Right kidney (tissue), 1 donor: ENCODE data around the gene POR.
"Not testable (repeated sequence)": the region's sequence is repeated elsewhere in the genome, so short reads cannot be mapped to it uniquely, and the experiment has no call there.

Experiments used
- DNase-seq: peaks from one replicate; pipeline ENCODE4 v3.0.0-alpha.2; 2016

The POR gene

GRCh38 chr7:75883265-75883824 lies 31.6 kb upstream of the POR start:
- not testable (repeated sequence) for DNase-seq

GRCh38 chr7:75884476-75884875 lies 30.5 kb upstream of the POR start:
- DNase-seq: no peak

- no peak for DNase-seq
Measured at GRCh38 chr7:75885036-75885435, 29.9 kb upstream of the POR start.

GRCh38 chr7:75887669-75888369 lies 27.1 kb upstream of the POR start:
- no peak for DNase-seq

DNA sequence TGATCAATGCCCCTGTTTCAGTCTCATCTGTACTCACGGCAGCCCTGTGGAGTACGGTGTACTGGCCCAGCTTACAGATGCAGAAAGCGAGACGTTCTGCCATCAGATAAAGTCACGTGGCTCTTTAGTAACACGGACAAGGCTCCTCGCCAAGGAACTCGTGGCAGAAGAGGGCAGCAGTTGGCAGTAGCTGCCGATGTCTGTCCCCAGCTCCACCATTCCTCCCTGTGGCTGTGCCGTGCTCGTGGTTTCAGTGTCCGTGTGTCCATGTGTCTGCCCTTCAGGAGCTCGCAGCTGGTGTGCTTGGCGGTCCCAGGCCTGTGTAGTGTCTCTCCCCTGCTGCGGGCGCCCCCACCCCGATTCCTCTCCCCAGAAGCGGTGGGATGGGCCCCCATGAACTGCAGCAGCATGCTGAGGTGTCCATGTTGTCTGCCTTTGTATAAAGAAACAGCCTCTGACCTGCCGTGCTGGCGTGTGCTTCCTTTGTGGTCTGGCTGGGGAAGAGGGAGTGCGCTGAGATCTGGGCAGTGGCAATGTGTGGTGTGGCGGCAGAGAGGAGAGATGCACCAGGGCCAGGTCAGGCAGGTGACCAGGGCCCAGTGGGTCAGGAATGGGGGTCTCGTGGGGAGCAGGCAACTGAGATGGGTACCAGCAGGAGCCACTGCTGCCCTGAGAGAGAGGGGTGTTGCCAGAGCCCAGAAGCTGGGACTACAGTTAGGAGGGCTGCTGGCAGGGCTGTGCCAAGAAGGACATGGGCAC lies 26.3 kb upstream of the POR start:
- no peak for DNase-seq

GRCh38 chr7:75889223-75889825 lies 25.6 kb upstream of the POR start:
- no peak for DNase-seq

- DNase-seq: no peak
Measured at GRCh38 chr7:75889826-75890225, 25.1 kb upstream of the POR start.

DNA sequence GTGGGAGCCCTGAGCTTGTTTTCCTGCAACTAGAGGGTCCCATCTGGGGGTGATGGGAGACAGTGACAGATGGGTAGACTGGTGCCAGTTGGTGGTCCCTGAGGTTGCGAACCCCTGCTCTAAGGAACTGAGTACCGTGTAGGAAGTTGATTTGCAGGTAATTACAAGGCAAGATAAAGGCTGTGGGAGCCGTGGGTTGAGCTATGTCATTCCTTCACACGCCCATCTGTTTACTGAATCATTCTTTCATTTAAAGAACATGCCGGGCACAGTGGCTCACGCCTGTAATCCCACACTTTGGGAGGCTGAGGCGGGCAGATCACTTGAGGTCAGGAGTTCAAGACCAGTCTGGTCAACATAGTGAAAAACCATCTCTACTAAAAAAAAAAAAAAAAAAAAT lies 23.7 kb upstream of the POR start:
- not testable (repeated sequence) for DNase-seq

DNA sequence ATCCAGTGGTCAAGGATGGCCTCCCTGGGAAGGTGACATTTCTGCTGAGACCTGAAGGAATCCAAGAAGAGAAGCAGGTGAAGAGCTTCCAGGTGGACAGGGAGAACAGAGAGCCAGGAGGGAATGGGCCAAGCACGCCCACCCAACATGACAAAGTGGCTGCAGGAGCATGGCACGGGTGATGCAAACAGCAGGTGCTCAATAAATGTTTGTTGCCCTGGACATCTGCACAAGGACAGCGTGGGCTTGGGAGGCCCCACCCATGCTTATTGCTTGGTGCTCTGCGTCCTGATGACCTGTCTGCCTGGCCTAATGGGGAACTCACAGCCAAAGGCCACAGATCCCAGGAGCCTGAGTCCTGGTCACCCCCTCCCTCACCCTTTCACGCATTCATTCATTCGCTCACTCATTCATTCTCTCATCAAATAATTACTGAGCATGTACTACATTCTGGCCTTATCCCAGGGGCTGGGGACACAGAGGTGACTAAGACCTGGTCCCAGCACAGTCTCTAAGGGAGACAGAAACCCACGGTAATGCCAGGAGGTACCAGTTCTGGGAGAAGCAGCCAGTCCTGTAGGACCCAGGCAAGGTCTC lies 23.0 kb upstream of the POR start:
- DNase-seq: no peak

DNA sequence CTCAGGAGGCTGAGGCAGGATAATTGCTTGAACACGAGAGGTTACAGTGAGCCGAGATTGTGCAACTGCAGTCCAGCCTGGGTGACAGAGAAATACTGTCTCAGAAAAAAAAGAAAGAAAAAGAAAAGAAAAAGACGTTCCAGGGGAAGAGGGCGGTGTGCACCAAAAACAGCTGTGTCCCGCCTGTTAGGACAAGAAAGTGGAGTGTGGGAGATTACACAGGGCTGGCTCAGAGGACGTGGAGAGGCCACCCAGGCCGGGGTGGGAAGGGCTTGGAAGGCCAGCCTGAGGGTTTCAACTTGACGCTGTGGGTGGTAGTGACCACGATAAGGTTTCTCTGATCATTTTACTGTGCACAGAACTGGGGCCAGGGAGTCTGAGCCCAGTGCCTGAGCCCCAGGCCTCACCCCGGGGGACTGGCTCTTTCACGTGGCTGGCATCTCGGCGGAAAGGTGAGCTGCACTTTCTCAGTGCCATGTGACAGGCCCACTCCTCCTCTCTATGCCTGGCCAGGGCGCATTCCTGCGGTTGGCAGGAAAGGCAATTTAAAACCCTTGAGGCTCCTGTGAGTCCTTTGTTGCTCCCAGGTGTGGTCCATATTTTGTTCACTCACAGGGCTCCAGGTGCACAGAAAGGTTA lies 22.2 kb upstream of the POR start:
- no peak for DNase-seq

DNA sequence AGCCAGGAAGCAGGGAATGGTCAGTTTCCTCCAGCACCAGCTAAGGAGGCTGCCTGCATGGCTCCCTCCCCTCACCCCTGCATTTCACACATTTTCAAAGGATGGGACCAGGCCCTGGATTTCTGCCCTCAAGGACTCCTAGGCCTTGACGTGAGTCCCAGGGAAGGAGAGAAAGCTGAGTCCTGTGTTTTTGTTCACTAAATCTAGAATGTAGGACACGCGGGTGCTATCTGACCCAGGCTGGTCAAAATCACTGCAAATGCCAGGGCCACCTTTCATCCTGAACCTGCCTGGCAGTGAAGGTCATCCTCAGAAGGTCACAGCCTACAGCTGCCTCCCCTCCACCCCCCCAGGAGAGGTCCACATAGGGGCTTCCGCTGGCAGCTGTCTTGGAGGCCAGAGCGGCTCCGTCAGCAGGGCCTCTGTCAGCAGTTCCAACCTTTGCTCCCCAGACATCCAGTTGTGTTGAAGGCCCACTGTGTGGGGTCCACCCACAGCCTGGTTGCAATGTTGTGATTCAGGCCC lies 18.1 kb upstream of the POR start:
- DNase-seq: no peak

DNA sequence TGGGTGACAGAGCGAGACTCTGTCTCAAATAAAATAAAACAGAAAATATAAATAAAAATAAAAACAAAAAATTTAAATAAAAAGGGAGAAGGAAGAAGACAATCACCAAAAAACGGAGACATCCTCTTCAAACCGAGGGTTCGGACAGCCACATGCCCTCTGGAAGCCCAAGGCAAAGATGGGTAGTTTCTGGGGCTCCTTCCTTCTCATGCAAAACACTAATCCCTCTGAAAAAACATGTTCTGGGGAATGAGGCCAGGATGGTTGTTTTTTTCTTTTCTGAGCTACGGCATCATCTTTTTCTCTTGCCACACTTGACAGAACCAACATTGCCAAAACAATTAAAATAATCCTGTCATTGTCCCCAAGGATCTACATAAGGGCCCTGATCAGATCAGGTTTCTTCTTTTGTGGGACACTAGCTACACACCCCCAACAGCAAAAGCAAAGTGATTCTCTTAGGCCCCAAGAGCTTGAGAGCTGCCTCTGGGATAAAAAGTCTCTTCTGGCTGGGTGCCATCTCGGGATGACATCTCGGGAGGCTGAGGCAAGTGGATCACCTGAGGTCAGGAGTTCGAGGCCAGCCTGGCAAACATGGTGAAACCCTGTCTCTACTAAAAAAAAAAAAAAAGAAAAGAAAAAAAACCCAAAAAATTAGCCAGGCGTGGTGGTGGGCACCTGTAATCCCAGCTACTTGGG lies 14.2 kb upstream of the POR start:
- DNase-seq: no peak

DNA sequence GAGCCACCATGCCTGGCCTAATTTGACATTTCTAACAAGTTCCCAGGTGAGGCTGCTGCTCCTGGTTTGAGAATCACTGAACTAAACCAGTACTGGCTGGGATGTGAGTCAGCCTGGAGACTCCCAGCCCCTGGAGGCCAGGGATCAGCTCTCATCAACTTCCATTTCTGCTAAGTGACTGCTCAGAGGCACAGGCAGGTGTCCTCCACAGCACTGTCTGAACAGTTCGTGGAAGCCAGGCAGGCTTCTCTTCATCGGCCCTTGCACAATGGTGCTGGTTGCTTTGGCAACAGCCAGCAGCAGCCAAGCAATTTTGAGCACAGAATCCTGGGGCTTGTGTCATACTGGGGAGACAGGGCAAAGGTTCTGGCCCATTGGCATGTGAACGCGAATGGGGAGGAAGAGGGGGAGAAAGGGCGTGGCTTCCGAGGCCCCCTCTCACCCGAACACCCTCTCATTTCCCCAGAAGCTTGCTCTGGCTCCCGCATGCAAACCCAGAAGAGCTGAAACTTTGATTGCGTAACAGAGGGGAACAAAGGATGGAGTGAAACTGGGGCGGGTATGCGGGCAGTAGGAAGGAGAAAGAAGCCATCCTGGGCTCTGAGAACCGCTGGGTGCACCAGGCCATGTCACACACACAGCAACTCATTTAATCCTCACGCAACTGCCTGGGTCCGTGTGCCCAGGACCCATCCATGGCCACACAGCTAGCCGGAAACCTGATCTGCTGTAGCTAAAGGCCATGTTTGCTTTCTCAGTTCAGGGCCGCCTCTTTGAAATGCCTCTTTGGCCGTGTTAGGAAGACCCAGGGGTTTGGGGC lies 9.0 kb upstream of the POR start:
- DNase-seq: peak; percentile 70

GRCh38 chr7:75906991-75907667 lies 7.8 kb upstream of the POR start:
- no peak for DNase-seq

- DNase-seq: not testable (repeated sequence)
Measured at GRCh38 chr7:75907668-75908039, 7.3 kb upstream of the POR start.

DNA sequence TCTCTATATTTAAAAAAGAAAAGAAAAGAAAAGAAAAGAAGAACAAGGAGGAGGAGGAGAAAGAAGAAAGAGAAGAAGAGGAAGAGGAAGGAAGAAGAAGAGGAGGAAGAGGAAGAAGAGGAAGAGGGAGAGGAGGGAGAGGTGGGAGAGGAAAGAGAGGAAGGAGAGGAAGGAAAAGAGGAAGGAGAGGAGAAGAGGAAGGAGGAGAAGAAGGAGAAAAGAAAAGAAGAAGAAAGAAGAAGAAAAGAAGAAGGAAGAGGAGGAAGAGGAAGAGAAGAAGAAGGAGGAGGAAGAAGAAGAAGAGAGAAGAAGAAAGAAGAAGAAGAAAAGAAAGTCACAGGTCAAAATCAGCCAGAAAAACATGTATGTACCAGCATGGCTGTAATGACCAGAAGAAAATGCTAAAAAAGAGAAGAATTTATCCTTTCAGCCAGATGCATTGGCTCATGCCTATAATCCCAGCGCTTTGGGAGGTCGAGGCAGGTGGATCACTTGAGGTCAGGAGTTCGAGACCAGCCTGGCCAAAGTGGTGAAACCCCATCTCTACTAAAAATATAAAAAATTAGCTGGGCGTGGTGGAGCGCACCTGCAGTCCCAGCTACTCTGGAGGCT lies 5.3 kb upstream of the POR start:
- DNase-seq: no peak

GRCh38 chr7:75911186-75911585 lies 3.8 kb upstream of the POR start:
- not testable (repeated sequence) for DNase-seq

DNA sequence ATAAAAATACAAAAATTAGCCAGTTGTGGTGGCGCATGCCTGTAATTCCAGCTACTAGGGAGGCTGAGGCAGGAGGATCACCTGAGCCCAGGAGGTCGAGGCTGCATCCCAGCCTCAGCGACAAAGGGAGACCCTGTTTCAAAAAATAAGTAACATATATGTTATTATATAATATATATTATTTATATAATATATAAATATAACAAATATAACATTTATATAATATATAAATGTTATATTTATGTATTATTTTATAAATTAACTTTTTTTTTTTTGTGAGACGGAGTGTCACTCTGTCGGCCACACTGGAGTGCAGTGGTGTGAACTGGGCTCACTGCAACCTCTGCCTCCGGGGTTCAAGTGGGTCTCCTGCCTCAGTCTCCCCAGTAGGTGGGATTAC lies 1.5 kb upstream of the POR start:
- no peak for DNase-seq

GRCh38 chr7:75914169-75914654 lies 743 bp upstream of the POR start:
- DNase-seq: no peak
